Endodermal cell (in vitro differentiated cells): ENCODE measurements around the gene NPPC. TPM values are rescaled to one million over a fixed set of nuclear protein-coding genes. Genes with fewer than 3 reads are reported as not detected.

ENCODE experiments used
- DNase-seq: peaks from one replicate; pipeline ENCODE4 v3.0.0-alpha.2; 2017
- H3K27ac ChIP-seq: 2 replicates; pipeline ENCODE4 v1.5.1; 2013; ENCODE audit warnings: mild to moderate bottlenecking, low read depth, low read length, moderate library complexity
- H3K27me3 ChIP-seq: 2 replicates; pipeline ENCODE4 v1.6.1; 2013; ENCODE audit warnings: mild to moderate bottlenecking, low read length, moderate library complexity; ENCODE audit not compliant: insufficient read depth, control insufficient read depth, poor library complexity, severe bottlenecking
- H3K36me3 ChIP-seq: 2 replicates; pipeline ENCODE4 v1.7.0; 2013; ENCODE audit warnings: mild to moderate bottlenecking, low read length, moderate library complexity; ENCODE audit not compliant: control insufficient read depth, insufficient read depth
- H3K4me1 ChIP-seq: one replicate; pipeline ENCODE4 v1.7.0; 2013; ENCODE audit warnings: low read length; ENCODE audit not compliant: control insufficient read depth, insufficient read depth
- H3K4me3 ChIP-seq: 2 replicates; pipeline ENCODE4 v1.5.1; 2013; ENCODE audit warnings: mild to moderate bottlenecking, low read length, moderate library complexity
- H3K9ac ChIP-seq: 2 replicates; pipeline ENCODE4 v1.6.1; 2013; ENCODE audit warnings: mild to moderate bottlenecking, low read length, moderate library complexity; ENCODE audit not compliant: poor library complexity, severe bottlenecking; ENCODE audit errors: extremely low read depth
- H3K9me3 ChIP-seq: 2 replicates; pipeline ENCODE4 v1.6.1; 2013; ENCODE audit warnings: mild to moderate bottlenecking, low read length, moderate library complexity; ENCODE audit not compliant: control insufficient read depth
- H3K27ac Mint-ChIP-seq: 2 replicates; pipeline ENCODE4 v1.8.0; 2020; ENCODE audit warnings: mixed read lengths
- H3K27me3 Mint-ChIP-seq: 2 replicates; pipeline ENCODE4 v1.8.0; 2021; ENCODE audit warnings: mild to moderate bottlenecking, mixed read lengths; ENCODE audit not compliant: insufficient read depth
- H3K36me3 Mint-ChIP-seq: 2 replicates; pipeline ENCODE4 v1.8.0; 2020; ENCODE audit warnings: low read depth, mixed read lengths
- H3K4me1 Mint-ChIP-seq: 2 replicates; pipeline ENCODE4 v1.8.0; 2020; ENCODE audit warnings: mixed read lengths
- H3K4me3 Mint-ChIP-seq: 2 replicates; pipeline ENCODE4 v1.8.0; 2020; ENCODE audit warnings: mild to moderate bottlenecking, moderate library complexity, mixed read lengths
- H3K9me3 Mint-ChIP-seq: 2 replicates; pipeline ENCODE4 v1.8.0; 2020; ENCODE audit warnings: mild to moderate bottlenecking, mixed read lengths
- WGBS, 2 experiments: methylation state at CpG; one replicate each; pipeline versions ENCODE4 v1.1.5 to v1.1.7; 2013; ENCODE audit warnings: missing lambda C conversion rate in 2 of 2, mixed read lengths in 1 of 2; ENCODE audit not compliant: insufficient coverage in 1 of 2, insufficient read length in 1 of 2; 5-methylcytosine and 5-hydroxymethylcytosine counted together
- total RNA-seq, 2 donors: library from RNA; stranded (reverse); fragmentation: NEBNext Ultra II Directional in 1 of 2; extraction: Animal tissue kit (Norgen Biotek cat#: 25700) in 1 of 2; gene quantifications; 2 replicates in 1 of 2; 3 replicates in 1 of 2; pipeline ENCODE4 v1.2.1, GENCODE V29; 2021
- TF ChIP-seq, protein P1 (sequence below): fragments of 200-600 bp; sonication (generic); conservative IDR thresholded peaks from 2 replicates; pipeline ENCODE4 v1.5.0; 2021; ENCODE audit warnings: antibody characterized with exemption, mild to moderate bottlenecking

Gene NPPC
- total RNA-seq, 2 donors from 2014 or later, result 0.84 TPM; not detected in 1

DNA sequence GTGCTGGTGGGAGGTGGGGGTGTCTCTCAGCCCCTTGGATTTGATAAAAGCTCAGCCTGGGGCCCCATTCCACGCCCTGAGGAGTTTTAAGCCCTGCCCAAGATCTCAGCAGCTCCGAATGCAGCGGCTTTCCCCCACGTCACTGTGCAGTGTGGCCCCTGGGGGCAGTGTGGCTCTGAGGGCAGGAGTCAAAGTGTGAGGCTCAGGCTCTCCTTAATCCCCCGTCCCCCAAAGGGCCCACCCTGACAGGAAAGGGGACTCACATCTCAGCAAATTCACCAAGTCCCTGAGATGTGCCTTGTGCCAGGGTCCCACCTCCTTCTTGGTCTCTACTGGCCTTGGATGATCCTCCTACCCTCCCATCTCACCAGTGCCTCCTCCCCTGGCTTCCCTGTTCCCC is 25.2 kb downstream of the NPPC start:
- peaks cover 11% of the 10 kb centered on the region for H3K27me3 Mint-ChIP-seq
- H3K27ac ChIP-seq, result no peak overlapping the region
- no peaks in the 10 kb centered on the region for H3K36me3 Mint-ChIP-seq
- peaks cover 1% of the 10 kb centered on the region for H3K4me1 Mint-ChIP-seq
- no peaks in the 10 kb centered on the region for H3K9me3 ChIP-seq
- no peak overlapping the region for H3K4me3 ChIP-seq
- H3K27ac Mint-ChIP-seq, result no peak overlapping the region
- DNase-seq, result peak; percentile 79
- H3K9ac ChIP-seq, result no peak overlapping the region
- H3K27me3 ChIP-seq, result no peaks in the 10 kb centered on the region
- H3K4me1 ChIP-seq, result no peaks in the 10 kb centered on the region
- TF ChIP-seq, protein P1, sequence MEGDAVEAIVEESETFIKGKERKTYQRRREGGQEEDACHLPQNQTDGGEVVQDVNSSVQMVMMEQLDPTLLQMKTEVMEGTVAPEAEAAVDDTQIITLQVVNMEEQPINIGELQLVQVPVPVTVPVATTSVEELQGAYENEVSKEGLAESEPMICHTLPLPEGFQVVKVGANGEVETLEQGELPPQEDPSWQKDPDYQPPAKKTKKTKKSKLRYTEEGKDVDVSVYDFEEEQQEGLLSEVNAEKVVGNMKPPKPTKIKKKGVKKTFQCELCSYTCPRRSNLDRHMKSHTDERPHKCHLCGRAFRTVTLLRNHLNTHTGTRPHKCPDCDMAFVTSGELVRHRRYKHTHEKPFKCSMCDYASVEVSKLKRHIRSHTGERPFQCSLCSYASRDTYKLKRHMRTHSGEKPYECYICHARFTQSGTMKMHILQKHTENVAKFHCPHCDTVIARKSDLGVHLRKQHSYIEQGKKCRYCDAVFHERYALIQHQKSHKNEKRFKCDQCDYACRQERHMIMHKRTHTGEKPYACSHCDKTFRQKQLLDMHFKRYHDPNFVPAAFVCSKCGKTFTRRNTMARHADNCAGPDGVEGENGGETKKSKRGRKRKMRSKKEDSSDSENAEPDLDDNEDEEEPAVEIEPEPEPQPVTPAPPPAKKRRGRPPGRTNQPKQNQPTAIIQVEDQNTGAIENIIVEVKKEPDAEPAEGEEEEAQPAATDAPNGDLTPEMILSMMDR, result no peak
- no peaks in the 10 kb centered on the region for H3K36me3 ChIP-seq
- 81 to 82% methylated on average over 5 of the region's 5 CpGs for WGBS, 2 experiments
- H3K4me3 Mint-ChIP-seq, result no peak overlapping the region
- no peaks in the 10 kb centered on the region for H3K9me3 Mint-ChIP-seq

DNA sequence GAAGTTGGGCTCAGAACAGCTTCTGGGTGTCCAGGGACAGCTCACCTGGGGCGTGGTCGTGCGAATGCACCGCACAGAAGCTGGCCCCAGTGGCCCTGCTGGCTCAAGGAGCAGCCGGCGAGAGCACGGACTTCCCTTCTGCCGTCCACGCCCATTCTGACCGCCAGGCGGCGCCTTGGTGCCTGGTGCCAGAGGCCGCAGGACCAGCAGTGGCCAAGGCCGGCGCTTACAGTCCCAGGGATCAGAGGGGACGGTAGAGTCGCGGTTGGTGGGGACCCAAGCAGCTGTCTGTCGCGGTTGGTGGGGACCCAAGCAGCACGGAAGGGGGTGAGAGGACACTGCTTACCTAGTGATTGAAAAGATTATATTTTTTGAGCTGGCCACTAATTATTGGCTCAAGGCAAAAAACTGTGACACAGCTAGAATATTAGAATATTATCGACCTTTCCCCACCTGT is 25.7 kb downstream of the NPPC start:
- H3K27me3 ChIP-seq, result no peaks in the 10 kb centered on the region
- H3K9me3 Mint-ChIP-seq, result no peaks in the 10 kb centered on the region
- H3K27me3 Mint-ChIP-seq, result peaks cover 11% of the 10 kb centered on the region
- H3K4me1 ChIP-seq, result no peaks in the 10 kb centered on the region
- 8 to 15% methylated on average over 12 to 22 of the region's 22 CpGs for WGBS, 2 experiments
- no peaks in the 10 kb centered on the region for H3K9me3 ChIP-seq
- no peak overlapping the region for H3K4me3 ChIP-seq
- H3K36me3 Mint-ChIP-seq, result no peaks in the 10 kb centered on the region
- peak; percentile 99 for DNase-seq
- no peaks in the 10 kb centered on the region for H3K36me3 ChIP-seq
- H3K27ac Mint-ChIP-seq, result no peak overlapping the region
- H3K27ac ChIP-seq, result no peak overlapping the region
- TF ChIP-seq, protein P1, result peak; percentile 92
- no peak overlapping the region for H3K4me3 Mint-ChIP-seq
- H3K9ac ChIP-seq, result no peak overlapping the region
- H3K4me1 Mint-ChIP-seq, result peaks cover 1% of the 10 kb centered on the region

DNA sequence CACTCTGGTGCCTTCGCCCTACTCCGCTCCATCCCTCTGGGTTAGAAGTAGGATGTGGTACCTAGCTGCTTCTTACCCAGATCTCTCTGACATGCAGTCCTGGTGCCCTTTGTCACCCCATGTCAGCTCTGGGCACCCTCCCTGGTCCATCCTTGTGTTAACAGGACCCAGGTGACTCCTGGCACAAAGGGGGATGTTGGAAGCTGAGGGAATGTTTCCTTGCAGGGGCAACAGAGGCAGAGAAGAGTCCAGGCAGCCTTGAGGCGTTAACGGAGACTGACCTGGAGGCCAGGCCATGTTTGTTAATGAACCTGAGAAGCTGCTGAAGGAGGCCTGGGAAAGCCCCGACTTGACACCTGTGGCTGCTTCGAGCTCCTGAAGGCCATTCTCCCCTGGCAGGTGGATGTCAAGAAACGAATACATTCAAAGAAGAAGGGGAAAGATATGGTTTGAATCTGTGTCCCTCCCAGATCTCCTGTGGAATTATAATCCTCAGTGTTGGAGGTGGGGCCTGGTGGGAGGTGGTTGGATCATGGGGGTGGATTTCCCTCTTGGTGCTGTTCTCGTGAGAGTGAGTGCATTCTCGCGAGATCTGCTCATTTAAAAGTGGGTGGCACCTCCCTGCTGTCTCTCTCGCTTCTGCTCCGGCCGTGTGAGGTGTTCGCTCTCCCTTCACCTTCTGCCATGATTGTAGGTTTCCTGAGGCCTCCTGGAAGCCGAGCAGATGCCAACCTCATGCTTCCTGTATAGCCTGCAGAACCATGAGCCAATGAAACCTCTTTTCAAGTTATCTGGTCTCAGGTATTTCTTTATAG is 31.4 kb downstream of the NPPC start:
- no peaks in the 10 kb centered on the region for H3K4me1 ChIP-seq
- no peaks in the 10 kb centered on the region for H3K9me3 ChIP-seq
- H3K27me3 ChIP-seq, result no peaks in the 10 kb centered on the region
- no peak overlapping the region for H3K27ac ChIP-seq
- H3K27ac Mint-ChIP-seq, result no peak overlapping the region
- H3K36me3 ChIP-seq, result no peaks in the 10 kb centered on the region
- H3K9ac ChIP-seq, result no peak overlapping the region
- 91 to 95% methylated on average over 13 to 15 of the region's 15 CpGs for WGBS, 2 experiments
- no peak overlapping the region for H3K4me3 ChIP-seq
- H3K36me3 Mint-ChIP-seq, result no peaks in the 10 kb centered on the region
- H3K9me3 Mint-ChIP-seq, result no peaks in the 10 kb centered on the region
- no peaks in the 10 kb centered on the region for H3K4me1 Mint-ChIP-seq
- no peak overlapping the region for H3K4me3 Mint-ChIP-seq
- DNase-seq, result peak; percentile 19
- TF ChIP-seq, protein P1, result no peak
- H3K27me3 Mint-ChIP-seq, result peaks cover 3% of the 10 kb centered on the region
